ENCODE measurements around the gene APCDD1. TPM values are rescaled to one million over a fixed set of nuclear protein-coding genes. Genes with fewer than 3 reads are reported as not detected.

APCDD1 gene
- total RNA-seq, 4 donors from 2014 or later = 5.4 to 18.2 (median 17.0) TPM

- no peaks in the 10 kb centered on the region for H3K9me3 ChIP-seq
- TF ChIP-seq, protein P1, sequence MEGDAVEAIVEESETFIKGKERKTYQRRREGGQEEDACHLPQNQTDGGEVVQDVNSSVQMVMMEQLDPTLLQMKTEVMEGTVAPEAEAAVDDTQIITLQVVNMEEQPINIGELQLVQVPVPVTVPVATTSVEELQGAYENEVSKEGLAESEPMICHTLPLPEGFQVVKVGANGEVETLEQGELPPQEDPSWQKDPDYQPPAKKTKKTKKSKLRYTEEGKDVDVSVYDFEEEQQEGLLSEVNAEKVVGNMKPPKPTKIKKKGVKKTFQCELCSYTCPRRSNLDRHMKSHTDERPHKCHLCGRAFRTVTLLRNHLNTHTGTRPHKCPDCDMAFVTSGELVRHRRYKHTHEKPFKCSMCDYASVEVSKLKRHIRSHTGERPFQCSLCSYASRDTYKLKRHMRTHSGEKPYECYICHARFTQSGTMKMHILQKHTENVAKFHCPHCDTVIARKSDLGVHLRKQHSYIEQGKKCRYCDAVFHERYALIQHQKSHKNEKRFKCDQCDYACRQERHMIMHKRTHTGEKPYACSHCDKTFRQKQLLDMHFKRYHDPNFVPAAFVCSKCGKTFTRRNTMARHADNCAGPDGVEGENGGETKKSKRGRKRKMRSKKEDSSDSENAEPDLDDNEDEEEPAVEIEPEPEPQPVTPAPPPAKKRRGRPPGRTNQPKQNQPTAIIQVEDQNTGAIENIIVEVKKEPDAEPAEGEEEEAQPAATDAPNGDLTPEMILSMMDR (IDR thresholded peaks at IDR 0.05) = no peak
- no peak for TF ChIP-seq POLR2A (IDR thresholded peaks at IDR 0.05)
- H3K36me3 ChIP-seq = no peaks in the 10 kb centered on the region
- no peaks in the 10 kb centered on the region for H3K27me3 ChIP-seq
- DNase-seq = no peak
- peaks cover 0 to 17% (median 7%) of the 10 kb centered on the region in 4 donors for H3K4me1 ChIP-seq
- H3K27ac ChIP-seq = peak overlapping the region; percentile 88 to 98 (median 92)
- H3K4me3 ChIP-seq = peak overlapping the region; percentile 78 to 97 (median 85)
Observed at GRCh38 chr18:10526561-10526949, 72.1 kb downstream of the APCDD1 start.

DNA sequence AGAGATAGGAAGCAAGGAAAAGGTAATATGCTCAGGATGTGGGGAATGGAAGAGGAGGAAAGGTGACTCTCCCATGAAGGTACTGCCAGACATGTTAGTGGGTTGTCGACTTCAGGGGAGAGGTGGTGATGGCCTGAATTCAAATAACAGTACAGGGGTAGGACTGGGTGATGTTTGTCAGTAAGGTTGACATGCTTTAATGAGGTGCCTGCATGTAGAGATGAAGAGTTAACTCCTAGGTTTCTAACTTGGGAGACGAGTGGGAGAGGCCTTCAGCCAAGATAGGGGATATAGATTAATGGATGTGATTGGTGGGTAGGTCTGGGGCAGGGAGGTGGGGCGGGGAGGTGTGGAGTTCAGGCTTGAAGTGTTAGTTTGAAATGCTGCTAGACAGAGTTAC is 74.0 kb downstream of the APCDD1 start:
- Histone ChIP-seq H3K9me3 (no peaks in the 10 kb centered on the region), H3K36me3 (peaks cover 0 to 7% (median 0%) of the 10 kb centered on the region in 3 donors), H3K4me3 (no peak overlapping the region), H3K27me3 (no peaks in the 10 kb centered on the region), H3K4me1 (peaks cover 0 to 17% (median 7%) of the 10 kb centered on the region in 4 donors), H3K27ac (no peak overlapping the region)
- no peak for DNase-seq
- TF ChIP-seq, protein P1 (IDR thresholded peaks at IDR 0.05) = no peak
- no peak for TF ChIP-seq POLR2A (IDR thresholded peaks at IDR 0.05)

DNA sequence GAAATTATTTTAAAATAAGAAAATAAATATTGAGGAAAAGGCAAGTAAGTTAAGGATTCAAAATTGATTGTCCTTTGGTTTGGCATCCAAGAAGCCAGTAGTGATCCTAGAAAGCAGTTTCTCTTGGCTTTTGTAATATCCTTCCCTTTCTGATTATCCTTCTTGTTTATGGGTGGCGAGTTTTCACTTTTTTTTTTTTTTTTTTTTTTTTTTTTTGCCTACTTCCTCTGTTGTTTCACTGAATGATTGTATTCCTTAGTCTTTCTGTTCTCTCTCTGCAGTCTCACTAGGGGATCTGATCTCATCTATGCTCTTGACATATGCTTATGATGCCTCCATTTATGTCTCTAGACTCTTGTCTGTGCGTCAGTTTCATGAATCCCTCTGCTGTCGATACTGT is 75.6 kb downstream of the APCDD1 start:
- no peaks in the 10 kb centered on the region for H3K9me3 ChIP-seq
- H3K27me3 ChIP-seq = no peaks in the 10 kb centered on the region
- no peak overlapping the region for H3K4me3 ChIP-seq
- no peak for DNase-seq
- H3K27ac ChIP-seq = no peak overlapping the region
- no peak for TF ChIP-seq POLR2A (IDR thresholded peaks at IDR 0.05)
- TF ChIP-seq, protein P1 (IDR thresholded peaks at IDR 0.05) = no peak
- H3K4me1 ChIP-seq = peaks cover 0 to 14% (median 7%) of the 10 kb centered on the region in 4 donors
- peaks cover 0 to 19% (median 0%) of the 10 kb centered on the region in 3 donors for H3K36me3 ChIP-seq

GRCh38 chr18:10530852-10531251 is 76.4 kb downstream of the APCDD1 start:
- Histone ChIP-seq H3K4me3 (no peak overlapping the region), H3K36me3 (peaks cover 0 to 19% (median 0%) of the 10 kb centered on the region in 3 donors), H3K27ac (no peak overlapping the region), H3K9me3 (no peaks in the 10 kb centered on the region), H3K27me3 (no peaks in the 10 kb centered on the region), H3K4me1 (peaks cover 0 to 9% (median 5%) of the 10 kb centered on the region in 4 donors)
- no peak for TF ChIP-seq POLR2A (IDR thresholded peaks at IDR 0.05)
- TF ChIP-seq, protein P1 (IDR thresholded peaks at IDR 0.05) = no peak
- no peak for DNase-seq

GRCh38 chr18:10533111-10533510 is 78.7 kb downstream of the APCDD1 start:
- H3K27me3 ChIP-seq = no peaks in the 10 kb centered on the region
- H3K4me3 ChIP-seq = no peak overlapping the region
- no peak for DNase-seq
- H3K4me1 ChIP-seq = peaks cover 0 to 3% (median under 1%) of the 10 kb centered on the region in 4 donors
- peaks cover 0 to 19% (median 0%) of the 10 kb centered on the region in 3 donors for H3K36me3 ChIP-seq
- no peak overlapping the region for H3K27ac ChIP-seq
- H3K9me3 ChIP-seq = no peaks in the 10 kb centered on the region
- TF ChIP-seq POLR2A (IDR thresholded peaks at IDR 0.05) = no peak
- TF ChIP-seq, protein P1 (IDR thresholded peaks at IDR 0.05) = no peak

DNA sequence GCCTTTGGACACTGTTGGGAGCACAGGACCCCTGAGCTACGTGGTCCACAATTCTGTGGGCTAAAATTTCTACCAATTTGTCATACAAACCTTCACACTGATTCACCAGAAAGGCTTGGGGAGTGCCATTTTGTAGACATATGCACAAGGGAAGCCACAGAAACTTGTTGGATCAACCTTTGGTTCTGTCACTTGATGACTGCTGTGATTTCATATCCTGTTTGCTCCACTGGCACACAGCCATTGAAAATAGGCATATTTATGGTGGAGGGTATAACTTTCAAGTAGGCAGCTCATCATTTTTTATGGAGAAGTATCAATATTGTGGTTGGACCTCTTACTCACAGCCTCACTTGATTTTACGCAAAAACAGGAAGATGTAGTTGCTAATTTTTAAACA is 81.8 kb downstream of the APCDD1 start:
- Histone ChIP-seq H3K27ac (no peak overlapping the region), H3K4me3 (no peak overlapping the region), H3K4me1 (no peaks in the 10 kb centered on the region), H3K27me3 (no peaks in the 10 kb centered on the region), H3K9me3 (no peaks in the 10 kb centered on the region), H3K36me3 (peaks cover 0 to 45% (median 0%) of the 10 kb centered on the region in 3 donors)
- DNase-seq = no peak
- no peak for TF ChIP-seq POLR2A (IDR thresholded peaks at IDR 0.05)
- TF ChIP-seq, protein P1 (IDR thresholded peaks at IDR 0.05) = no peak
